Smooth muscle cell of bladder (primary cell): ENCODE data around the gene B3GNT7. TPM values are rescaled to one million over a fixed set of nuclear protein-coding genes. Genes with fewer than 3 reads are reported as not detected.

Experiments used
- total RNA-seq: library from RNA; depleted of rRNA; stranded (reverse); fragments of >200 nt; gene quantifications from 2 replicates; pipeline ENCODE4 v1.2.3, GENCODE V29; 2014

The B3GNT7 gene, protein sequence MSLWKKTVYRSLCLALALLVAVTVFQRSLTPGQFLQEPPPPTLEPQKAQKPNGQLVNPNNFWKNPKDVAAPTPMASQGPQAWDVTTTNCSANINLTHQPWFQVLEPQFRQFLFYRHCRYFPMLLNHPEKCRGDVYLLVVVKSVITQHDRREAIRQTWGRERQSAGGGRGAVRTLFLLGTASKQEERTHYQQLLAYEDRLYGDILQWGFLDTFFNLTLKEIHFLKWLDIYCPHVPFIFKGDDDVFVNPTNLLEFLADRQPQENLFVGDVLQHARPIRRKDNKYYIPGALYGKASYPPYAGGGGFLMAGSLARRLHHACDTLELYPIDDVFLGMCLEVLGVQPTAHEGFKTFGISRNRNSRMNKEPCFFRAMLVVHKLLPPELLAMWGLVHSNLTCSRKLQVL
- total RNA-seq: under 0.01 and 0.18 TPM in 2 replicates

DNA sequence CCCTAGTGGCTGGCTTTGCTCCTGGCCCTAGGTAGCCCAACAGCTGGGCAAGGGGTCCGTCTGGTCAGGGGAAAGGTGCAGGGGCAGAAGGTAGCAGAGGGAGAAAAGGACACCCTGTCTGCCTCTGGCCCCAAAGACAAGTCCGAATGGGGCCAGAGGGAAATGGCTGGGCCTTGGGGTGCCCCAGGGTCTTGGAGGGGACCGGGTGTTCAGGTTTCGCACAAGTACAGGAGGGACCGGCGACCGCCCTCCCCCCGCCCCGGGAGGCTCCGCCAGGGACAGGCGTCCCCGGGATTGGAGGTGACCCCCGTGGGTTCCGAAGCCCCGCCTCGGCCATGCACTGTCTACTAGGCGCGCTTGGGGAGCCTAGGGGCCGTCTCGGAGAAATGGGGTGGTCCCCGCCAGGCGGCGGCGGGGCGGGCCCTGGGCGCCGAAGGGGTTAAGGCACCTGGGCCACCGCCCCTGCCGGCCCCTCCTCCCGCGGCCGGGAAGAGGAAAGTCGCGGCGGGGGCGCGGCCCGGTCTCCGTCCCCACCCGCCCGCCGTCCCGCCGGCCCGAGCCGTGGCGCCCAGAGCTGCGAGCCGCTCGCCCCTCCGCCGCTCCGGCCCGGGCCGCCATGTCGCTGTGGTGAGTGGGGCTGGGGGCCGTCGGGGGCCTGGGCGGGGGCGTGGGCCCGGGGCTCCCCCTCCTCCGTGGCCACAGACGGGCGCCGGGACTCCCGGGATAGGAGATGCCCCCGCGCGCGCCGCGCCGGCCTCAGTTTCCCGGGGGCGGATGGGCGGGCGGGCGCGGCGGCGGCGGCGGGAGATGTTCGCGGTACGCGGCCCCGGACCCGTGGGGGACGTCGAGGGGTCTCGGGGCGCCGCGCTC is at the start of gene B3GNT7:
Gene B3GNT7 (plus strand): TSS at position 523 of the 870 bp plus-strand sequence. CDS start 94 bp downstream, at position 617.

Other genes with a start within 250 kb of the B3GNT7 start
- 55.5 and 72.9 TPM in 2 replicates for gene ARMC9, start 197.1 kb upstream of the B3GNT7 start, total RNA-seq
- 117 and 198 TPM in 2 replicates for gene NCL, start 68.8 kb downstream of the B3GNT7 start, total RNA-seq
- gene NMUR1, start 134.7 kb downstream of the B3GNT7 start, total RNA-seq: not detected in 2 replicates
- not detected in 2 replicates for gene TEX44, start 197.2 kb downstream of the B3GNT7 start, total RNA-seq